Kasumi-1 (cell line): Measurements from ENCODE around the gene TMEM253.

ENCODE experiments used
- DNase-seq, 2 experiments: peaks; one replicate each; lab custom pipeline; 2025; lab: John Stamatoyannopoulos, UW

Gene TMEM253

DNA sequence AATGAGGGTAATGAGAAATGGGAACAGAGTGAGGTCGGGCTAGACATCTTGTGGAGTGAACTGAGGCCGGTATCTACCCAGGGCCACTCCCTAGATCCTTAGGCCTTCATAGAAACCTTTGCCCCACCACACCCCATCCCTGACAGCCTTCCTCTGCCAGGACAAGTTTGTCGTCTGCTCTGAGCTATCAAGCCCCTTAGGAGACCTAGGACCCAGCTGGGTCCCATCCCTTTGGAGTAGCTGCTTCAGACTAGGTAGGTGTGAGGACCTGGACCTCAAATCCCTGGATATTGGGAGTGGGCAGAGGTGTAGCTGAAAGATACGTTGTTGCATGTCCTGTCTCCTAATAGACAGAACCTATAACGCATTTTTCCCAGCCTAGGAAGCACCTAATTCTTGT lies at the start of gene TMEM253:
Gene TMEM253, plus strand, starts transcription at position 136 of the 400 bp plus-strand sequence. CDS start 278 bp downstream, outside the sequence.
- no peak for DNase-seq

GRCh38 chr14:21053184-21054122 lies 47.4 kb upstream of the TMEM253 start:
- no peak for DNase-seq

- DNase-seq, result no peak
Measured at GRCh38 chr14:21054123-21054767, 46.6 kb upstream of the TMEM253 start.

DNA sequence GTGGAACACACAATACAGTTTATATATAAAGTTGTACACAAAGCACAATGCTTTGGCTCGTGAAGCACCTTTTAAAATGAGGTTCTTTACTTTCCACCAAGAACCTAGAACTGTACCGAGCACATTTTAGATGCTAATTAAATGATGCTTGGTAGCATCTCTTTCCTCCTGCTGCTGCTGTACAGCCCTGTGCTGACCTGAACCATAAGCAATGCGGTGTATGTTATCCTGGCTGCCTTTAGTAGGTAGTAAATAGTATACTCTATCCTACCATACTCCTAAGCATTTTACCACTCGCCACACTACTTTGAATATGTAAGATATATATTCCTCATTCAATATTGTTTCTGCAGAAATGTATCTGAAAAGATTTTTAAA lies 46.1 kb upstream of the TMEM253 start:
- DNase-seq, result no peak

GRCh38 chr14:21055432-21056117 lies 45.3 kb upstream of the TMEM253 start:
- DNase-seq, result no peak

DNA sequence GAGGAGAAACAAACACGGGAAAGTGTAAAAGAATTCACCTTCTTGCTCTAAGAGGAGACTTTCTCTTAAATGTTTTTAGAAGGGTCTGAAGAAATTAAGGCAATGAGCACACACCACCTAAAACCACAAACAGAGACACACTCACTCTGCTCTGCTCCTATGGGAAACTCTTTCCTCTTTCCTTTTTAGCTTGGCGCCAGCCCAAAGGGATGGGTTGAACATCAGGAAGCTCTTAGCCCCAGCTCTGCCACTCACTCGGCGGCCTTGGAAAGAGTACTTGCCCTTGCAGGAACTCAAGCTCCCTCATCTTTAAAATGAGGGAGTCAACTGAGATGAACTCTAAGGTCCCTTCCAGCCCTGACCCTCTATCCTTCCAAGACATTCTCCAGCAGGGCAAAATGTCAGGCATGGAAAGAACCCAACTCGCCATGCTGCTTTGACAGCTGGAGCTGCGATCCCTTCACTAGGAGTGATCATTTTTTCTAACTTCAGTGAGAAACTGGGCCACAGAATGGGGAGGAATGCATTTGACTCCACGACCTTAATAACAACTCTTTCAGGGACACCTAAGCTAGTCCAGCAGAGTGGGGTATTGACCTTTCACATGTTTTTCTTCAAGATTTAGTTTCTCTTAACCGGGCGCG lies 44.2 kb upstream of the TMEM253 start:
- peak in 1 of 2 experiments; percentile 30 for DNase-seq

DNA sequence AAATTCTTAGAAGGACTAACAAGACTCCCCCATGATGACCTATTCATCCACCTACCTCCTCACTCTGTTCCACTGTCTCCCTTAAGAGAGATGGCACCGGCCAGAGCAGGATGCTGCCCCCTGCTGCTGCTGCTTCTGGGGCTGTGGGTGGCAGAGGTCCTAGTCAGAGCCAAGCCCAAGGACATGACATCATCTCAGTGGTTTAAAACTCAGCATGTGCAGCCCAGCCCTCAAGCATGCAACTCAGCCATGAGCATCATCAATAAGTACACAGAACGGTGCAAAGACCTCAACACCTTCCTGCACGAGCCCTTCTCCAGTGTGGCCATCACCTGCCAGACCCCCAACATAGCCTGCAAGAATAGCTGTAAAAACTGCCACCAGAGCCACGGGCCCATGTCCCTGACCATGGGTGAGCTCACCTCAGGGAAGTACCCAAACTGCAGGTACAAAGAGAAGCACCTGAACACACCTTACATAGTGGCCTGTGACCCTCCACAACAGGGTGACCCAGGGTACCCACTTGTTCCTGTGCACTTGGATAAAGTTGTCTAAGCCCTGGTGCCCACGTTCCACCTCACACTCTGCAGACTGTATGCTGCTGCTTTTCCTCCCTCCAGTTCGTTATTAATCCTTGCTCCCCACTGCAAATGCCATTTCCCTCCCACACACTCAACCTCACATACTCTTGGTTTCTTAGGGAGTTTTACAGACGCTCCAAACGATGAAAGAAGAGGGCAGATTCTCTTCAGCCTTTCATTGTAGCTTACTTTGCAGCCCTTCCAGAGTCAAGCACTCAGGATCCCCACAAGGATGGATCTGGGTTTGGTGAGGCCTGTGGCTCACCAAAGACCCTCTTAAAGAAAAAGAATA lies 42.8 kb upstream of the TMEM253 start, which contains the start of gene RNASE8:
Gene RNASE8, plus strand, starts transcription at position 20 of the 873 bp plus-strand sequence. Its CDS starts 71 bp downstream, at position 91.
- DNase-seq, result no peak

DNA sequence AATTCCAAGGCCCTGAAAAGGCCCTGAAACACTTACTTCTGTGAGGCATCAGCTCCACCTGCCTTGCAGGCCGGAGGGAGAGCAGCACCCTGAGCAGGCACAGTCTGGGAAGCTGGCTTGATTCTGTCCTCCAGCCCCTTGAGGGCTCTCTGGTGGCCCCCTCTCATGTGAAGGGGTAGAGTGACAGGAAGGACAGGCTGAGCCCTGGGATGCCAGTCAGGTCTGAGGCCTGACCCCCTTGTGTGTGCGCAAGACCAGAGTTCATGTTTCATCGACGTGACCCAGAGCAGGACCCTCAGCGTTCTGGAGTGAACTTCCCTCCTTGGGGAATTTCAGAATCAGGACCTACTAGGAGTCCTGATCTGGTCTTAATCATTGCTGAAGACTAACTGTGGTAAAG lies 42.0 kb upstream of the TMEM253 start:
- DNase-seq, result no peak

- DNase-seq, result no peak
Measured at GRCh38 chr14:21059842-21060613, 40.8 kb upstream of the TMEM253 start.

- no peak for DNase-seq
Measured at GRCh38 chr14:21060614-21061346, 40.1 kb upstream of the TMEM253 start.

GRCh38 chr14:21061347-21061668 lies 39.6 kb upstream of the TMEM253 start:
- no peak for DNase-seq

DNA sequence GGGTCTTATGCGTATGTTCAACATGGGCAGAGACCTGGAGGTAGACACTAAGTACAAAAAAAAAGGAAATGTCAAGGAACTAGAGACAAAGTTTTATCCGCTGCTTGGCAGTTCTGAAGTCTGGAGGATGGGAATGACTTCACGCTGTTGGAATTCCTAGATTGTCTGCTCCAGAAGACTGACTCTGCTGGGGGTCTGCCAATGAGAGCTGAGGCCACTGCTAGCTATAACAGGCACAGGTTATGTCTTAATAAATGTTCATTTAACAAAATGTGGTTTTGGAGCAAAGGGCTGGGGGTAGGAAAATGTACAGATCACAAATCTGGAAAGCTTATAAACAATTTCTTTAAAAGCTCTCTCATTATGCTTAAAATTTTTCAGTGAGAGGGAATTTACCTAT lies 37.4 kb upstream of the TMEM253 start:
- no peak for DNase-seq

- DNase-seq, result peak; percentile 37 to 49
Measured at GRCh38 chr14:21066882-21067502, 33.9 kb upstream of the TMEM253 start.

DNA sequence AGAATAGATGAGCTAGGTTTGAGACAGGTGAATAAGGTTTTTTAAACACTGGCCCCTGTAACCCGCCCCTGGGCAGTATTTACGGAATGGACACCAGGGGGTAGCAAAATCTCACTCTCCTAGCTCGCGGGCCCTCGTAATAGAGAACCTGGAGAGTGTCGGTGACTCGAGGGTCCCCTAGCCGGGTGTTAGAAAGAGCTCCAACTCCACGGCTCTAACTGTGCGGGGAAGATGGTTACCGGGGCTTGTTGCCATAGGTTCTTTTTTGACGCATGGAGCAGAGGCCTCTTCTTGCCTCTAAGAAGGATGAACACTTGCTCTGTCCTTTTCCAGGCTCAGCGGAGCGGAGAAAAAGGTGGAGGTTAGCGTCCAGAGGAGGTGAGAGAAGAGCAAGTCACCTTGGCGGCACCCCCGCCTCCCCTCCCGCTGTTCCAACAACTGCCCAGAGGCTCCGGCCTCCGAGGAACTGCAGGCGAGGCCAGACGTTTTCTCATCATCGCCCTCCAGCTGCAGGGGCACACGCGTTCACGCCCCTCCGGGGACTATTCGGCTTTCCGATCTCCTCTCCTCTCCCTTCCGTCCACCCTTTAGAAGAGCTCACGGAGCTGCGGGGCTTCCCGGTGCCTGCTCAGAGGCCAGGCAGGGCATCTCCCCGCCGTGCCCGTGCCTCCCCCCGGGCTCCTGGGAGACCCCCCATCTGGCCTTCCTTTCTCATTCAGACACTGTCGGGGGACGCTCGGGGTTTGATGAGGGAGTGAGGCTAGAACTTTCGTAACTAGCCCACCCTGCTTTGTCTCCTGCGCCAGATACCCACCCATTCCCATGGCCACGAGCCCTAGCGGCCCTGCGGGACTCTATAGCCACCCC lies 32.1 kb upstream of the TMEM253 start:
- DNase-seq, result peak; percentile 70 to 76

DNA sequence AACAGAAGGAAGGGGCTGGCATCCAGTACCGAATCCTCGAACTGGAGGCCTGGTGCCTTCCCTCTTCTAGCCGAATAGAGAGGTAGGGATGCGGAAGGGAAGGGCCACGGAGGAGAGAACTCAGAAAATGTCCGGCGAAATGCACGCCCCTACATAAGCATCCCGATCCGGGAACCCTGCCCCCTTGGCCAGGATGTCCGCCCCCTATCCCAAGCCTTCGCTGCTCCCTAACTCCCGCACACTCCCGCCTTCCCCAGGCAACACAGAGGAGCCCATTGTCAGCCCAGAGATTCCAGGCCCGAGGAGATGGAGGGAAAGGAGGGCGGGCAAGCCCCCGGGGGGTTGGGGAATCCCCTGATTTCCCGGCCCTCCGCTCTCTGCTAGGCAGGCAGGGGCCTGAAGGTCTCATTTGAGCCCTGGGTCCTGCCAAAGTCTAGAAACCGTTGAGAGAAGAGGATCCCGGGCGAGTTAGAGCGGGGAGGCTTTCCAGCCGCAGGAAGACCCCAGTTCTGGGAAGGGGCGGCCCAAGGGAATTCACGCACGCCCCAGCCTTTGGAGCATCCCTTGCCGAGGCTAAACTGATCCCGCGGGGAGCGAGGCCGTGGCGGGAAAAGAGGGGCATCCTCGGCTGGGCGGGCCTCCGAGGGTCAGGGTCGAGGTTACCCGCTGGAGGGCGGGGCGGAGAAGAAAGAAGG lies 31.3 kb upstream of the TMEM253 start:
- DNase-seq, result no peak

DNA sequence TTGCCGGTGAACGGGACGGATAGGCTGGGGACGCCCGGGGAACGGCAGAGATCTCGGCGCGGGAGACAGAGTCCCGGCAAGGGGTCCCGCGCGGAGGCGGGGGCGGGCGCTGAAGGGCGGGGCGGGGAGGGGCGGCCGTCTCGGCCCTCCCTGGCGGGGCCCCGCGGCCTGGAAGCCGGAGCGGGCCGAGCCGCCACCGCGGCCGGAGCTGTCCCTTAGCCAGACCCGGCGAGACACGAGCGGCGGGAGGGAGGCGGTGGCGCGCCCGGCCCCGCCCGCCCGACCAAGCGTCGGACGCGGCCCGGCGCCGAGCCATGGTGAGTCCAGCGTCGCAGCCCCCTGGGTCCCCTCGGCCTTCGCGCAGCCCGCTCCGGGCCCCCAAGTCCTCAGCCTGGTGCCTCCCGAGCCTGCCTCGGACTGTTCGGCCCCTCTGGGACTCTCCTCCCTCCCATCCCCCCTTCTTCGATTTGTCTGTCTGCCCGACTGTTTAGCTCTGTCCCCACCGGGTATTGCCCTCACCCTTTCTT lies 30.7 kb upstream of the TMEM253 start, which contains the start of gene ARHGEF40:
Gene ARHGEF40, plus strand, starts transcription at position 222 of the 527 bp plus-strand sequence. Its CDS starts 93 bp downstream, at position 315.
- no peak for DNase-seq

DNA sequence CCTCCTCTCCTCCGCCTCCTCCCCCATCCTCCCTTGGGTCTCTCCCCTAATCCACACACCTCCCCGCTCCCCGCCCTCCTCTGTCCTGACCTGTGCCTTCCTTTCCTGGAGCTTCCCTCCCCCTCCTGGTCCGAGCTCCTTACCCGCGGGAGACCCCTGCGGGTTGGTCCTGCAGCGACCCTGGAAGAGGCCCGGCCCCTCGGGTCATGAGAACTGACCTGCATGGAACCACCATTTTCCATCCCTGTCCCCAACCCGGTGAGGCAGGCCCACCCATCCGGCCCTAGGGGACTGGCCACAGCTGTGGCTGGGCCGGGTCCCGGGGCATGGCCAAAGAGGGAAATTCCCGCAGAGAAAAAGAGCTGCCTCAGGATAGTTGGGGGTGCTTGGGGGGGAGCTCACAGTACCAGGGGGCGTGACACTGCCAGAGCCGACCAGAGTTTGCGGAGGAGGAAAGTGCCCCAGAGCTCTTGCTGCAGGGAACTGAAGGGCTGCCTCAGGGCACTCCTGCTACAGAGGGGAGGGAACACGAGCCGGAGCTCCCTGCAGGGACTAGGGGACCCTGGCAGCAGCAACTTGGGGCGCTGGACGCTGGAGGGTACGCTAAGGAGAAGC lies 30.1 kb upstream of the TMEM253 start:
- DNase-seq, result peak; percentile 68 to 71
